Endothelial cell (in vitro differentiated cells): Measurements from ENCODE around the gene RGS6. TPM values are rescaled to one million over a fixed set of nuclear protein-coding genes. Genes with fewer than 3 reads are reported as not detected.

ENCODE experiments used
- DNase-seq: peaks from one replicate; pipeline ENCODE4 v3.0.0; 2021; ENCODE audit warnings: low spot score
- H3K27ac Mint-ChIP-seq: one replicate; pipeline ENCODE4 v1.8.0; 2021; ENCODE audit warnings: mixed read lengths, inconsistent platforms; ENCODE audit not compliant: unreplicated experiment
- H3K27me3 Mint-ChIP-seq: one replicate; pipeline ENCODE4 v1.8.0; 2021; ENCODE audit warnings: mild to moderate bottlenecking, moderate library complexity, mixed read lengths, inconsistent platforms; ENCODE audit not compliant: unreplicated experiment
- H3K36me3 Mint-ChIP-seq: one replicate; pipeline ENCODE4 v1.8.0; 2021; ENCODE audit warnings: mild to moderate bottlenecking, low read depth, mixed read lengths, inconsistent platforms; ENCODE audit not compliant: unreplicated experiment
- H3K4me1 Mint-ChIP-seq: one replicate; pipeline ENCODE4 v1.8.0; 2021; ENCODE audit warnings: mild to moderate bottlenecking, mixed read lengths, inconsistent platforms; ENCODE audit not compliant: unreplicated experiment
- H3K4me3 Mint-ChIP-seq: one replicate; pipeline ENCODE4 v1.8.0; 2021; ENCODE audit warnings: mild to moderate bottlenecking, mixed read lengths, inconsistent platforms; ENCODE audit not compliant: unreplicated experiment
- H3K9me3 Mint-ChIP-seq: one replicate; pipeline ENCODE4 v1.8.0; 2021; ENCODE audit warnings: mixed read lengths, inconsistent platforms; ENCODE audit not compliant: unreplicated experiment
- CTCF ChIP-seq: fragments of 200-600 bp; sonication (generic); IDR thresholded peaks from one replicate; pipeline ENCODE4 v1.5.0; 2021; ENCODE audit warnings: antibody characterized with exemption; ENCODE audit not compliant: unreplicated experiment
- total RNA-seq: library from RNA; stranded (reverse); fragmentation: NEBNext Ultra II Directional; extraction: Animal tissue kit (Norgen Biotek cat#: 25700); gene quantifications from one replicate; pipeline ENCODE4 v1.2.1, GENCODE V29; 2021; ENCODE audit not compliant: unreplicated experiment

Gene RGS6
- total RNA-seq, 1 donor from 2014 or later, result 15.7 TPM

DNA sequence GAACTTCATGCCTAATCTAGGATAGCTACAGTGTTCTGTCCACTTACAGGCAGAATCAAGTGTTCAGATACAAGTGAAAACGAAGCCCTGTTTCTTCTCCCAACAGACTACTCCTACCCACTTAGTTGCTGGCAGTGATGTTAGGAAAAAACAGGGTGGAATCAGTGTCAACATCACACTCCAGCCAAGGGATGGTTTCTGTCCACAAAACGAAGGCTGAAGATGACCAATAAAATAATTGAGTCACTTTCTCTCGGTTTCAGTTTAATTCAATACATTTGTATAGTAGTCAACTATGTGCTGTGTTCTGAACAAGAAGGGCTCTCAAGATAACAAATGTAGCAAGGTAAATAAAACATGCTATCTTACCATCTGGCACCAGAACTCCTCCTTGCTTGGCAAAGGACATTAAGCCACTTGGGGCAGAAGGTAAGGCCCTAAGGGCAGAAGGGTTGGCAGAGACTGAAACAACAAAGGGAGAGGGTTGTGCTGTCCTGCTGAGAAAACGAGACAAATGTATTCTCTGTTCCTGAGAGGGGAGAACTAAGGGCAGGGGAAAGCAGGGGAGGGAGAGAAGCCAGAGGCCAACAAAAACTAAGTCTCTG, 568.1 kb downstream of the RGS6 start:
- no peak for TF ChIP-seq CTCF
- Mint-ChIP-seq H3K9me3 (no peaks in the 10 kb centered on the region), H3K27me3 (peaks cover 5% of the 10 kb centered on the region), H3K36me3 (peaks cover 5% of the 10 kb centered on the region), H3K27ac (no peak overlapping the region), H3K4me3 (no peak overlapping the region), H3K4me1 (no peaks in the 10 kb centered on the region)
- DNase-seq, result no peak

- Mint-ChIP-seq H3K4me3 (no peak overlapping the region), H3K27ac (no peak overlapping the region)
Observed at GRCh38 chr14:72501439-72501838, 569.2 kb downstream of the RGS6 start.

GRCh38 chr14:72503271-72503670, 571.0 kb downstream of the RGS6 start:
- H3K27ac Mint-ChIP-seq, result no peak overlapping the region
- no peak for TF ChIP-seq CTCF
- H3K4me1 Mint-ChIP-seq, result no peaks in the 10 kb centered on the region
- peaks cover 5% of the 10 kb centered on the region for H3K36me3 Mint-ChIP-seq
- peaks cover 5% of the 10 kb centered on the region for H3K27me3 Mint-ChIP-seq
- DNase-seq, result no peak
- H3K4me3 Mint-ChIP-seq, result no peak overlapping the region
- no peaks in the 10 kb centered on the region for H3K9me3 Mint-ChIP-seq

More at GRCh38 chr14:72501439-72501838, 569.2 kb downstream of the RGS6 start:
- Mint-ChIP-seq H3K36me3 (peaks cover 5% of the 10 kb centered on the region), H3K9me3 (no peaks in the 10 kb centered on the region), H3K4me1 (no peaks in the 10 kb centered on the region), H3K27me3 (peaks cover 5% of the 10 kb centered on the region)
- no peak for DNase-seq
- TF ChIP-seq CTCF, result no peak

DNA sequence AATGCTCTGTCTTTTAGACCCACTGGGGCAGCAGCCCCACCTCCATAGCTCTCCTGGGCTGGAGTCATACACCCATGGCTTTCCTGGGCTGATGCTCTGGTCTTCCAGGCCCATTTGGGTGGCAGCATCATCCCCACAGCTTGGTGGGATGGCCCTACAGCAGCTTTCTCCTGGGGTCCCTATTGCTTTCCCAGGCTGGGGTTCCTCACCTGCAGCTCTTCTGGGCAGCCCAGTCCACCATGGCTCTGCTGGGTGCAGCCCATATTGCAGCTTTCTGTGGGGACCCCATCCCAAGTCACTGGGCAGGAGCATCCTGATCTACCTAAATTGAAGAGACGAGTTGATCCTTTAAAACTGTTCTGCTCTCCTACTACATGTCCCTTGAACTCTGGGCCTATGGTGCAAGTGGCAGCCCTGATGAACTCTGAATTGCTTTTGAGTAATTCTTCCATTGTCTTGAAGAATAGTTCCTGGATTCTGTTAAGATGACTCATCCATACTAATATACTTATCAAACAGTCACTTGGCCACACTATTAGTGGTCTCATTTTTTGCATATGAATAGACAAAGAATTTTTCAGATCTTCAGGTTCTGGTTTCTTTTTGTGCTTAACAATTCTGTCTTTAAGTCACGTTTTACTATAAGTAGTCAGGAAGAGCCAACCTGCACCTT, 571.6 kb downstream of the RGS6 start:
- Mint-ChIP-seq H3K4me1 (no peaks in the 10 kb centered on the region), H3K27ac (no peak overlapping the region), H3K9me3 (no peaks in the 10 kb centered on the region), H3K27me3 (peaks cover 5% of the 10 kb centered on the region), H3K36me3 (peaks cover 5% of the 10 kb centered on the region), H3K4me3 (no peak overlapping the region)
- TF ChIP-seq CTCF, result no peak
- DNase-seq, result no peak

GRCh38 chr14:72510566-72510965, 578.3 kb downstream of the RGS6 start:
- DNase-seq, result no peak
- no peak overlapping the region for H3K4me3 Mint-ChIP-seq
- H3K36me3 Mint-ChIP-seq, result no peaks in the 10 kb centered on the region
- no peak overlapping the region for H3K27ac Mint-ChIP-seq
- H3K4me1 Mint-ChIP-seq, result peaks cover 6% of the 10 kb centered on the region
- H3K27me3 Mint-ChIP-seq, result no peaks in the 10 kb centered on the region
- H3K9me3 Mint-ChIP-seq, result no peaks in the 10 kb centered on the region
- no peak for TF ChIP-seq CTCF
